Breast epithelium (tissue), 3 donors: Measurements from ENCODE around the gene ILDR2.

Experiments
- CTCF ChIP-seq, 3 donors: fragments of 450-650 bp; IDR thresholded peaks; one replicate each; pipeline ENCODE4 v1.5.1; 2016 to 2017; ENCODE audit warnings: antibody characterized with exemption in 3 of 3, mild to moderate bottlenecking in 3 of 3, moderate library complexity in 3 of 3
- POLR2A ChIP-seq: fragments of 450-650 bp; IDR thresholded peaks from one replicate; pipeline ENCODE4 v1.6.1; 2016; ENCODE audit warnings: antibody characterized with exemption, mild to moderate bottlenecking, moderate library complexity
- POLR2AphosphoS5 ChIP-seq, 3 donors: sonication (generic); formaldehyde crosslinking; IDR thresholded peaks; one replicate each; pipeline ENCODE4 v1.6.1; 2017; ENCODE audit warnings: antibody characterized with exemption in 3 of 3

GRCh38 chr1:166952002-166952746 lies 23.2 kb downstream of the ILDR2 start:
- no peak for TF ChIP-seq POLR2AphosphoS5 (IDR thresholded peaks at IDR 0.05)
- TF ChIP-seq CTCF (IDR thresholded peaks at IDR 0.05): no peak
- no peak for TF ChIP-seq POLR2A
